Measurements from ENCODE around the gene RTN4R.

- TF ChIP-seq CTCF (IDR thresholded peaks at IDR 0.05; ENCODE audit: low read depth, low read length, poor library complexity, severe bottlenecking) (no peak), EZH2phosphoT487 (IDR thresholded peaks at IDR 0.05; ENCODE audit: borderline replicate concordance, low read length) (no peak)
Observed at GRCh38 chr22:20267441-20268278, 458 bp downstream of the RTN4R start.

All from DOHH2 (cell line).